ENCODE data around the gene MYMK.

MYMK gene

DNA sequence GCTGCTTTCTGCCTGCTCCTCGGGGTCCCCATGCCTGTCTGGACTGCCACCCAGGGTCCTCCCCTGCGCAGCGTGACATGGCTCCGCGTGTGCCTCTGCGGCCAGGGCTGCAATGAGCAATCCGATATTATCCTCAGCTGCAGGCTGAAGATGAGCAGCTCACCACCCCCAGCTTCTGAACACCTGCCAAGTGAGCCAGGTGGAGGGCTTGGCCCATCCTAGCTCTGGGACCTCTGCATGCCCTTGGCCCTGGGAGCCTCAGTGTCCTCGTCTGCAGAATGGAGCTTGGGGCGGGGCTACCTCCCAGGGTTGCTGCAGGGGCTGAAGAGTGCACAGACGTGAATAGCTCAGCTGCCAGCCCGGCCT is 4.1 kb upstream of the MYMK start:
- peaks cover 28 to 84% (median 77%) of the 10 kb centered on the region in 10 experiments for H3K4me1 ChIP-seq
- H3K9ac ChIP-seq: 0 out of 22 replicates have a peak overlapping the region, but pooled peaks of 1 of the 11 experiments have one; percentile 30
- peaks cover 0 to 63% (median 0%) of the 10 kb centered on the region in 11 experiments; a peak in 9 of 22 replicates for H4K20me1 ChIP-seq
- peak overlapping the region in 9 of 11 experiments; percentile 26 to 99 (median 86); a peak in 16 of 22 replicates for H3K4me2 ChIP-seq
- no peaks in the 10 kb centered on the region for H3K9me3 ChIP-seq (replicated peaks in 1 of 11)
- no peak for TF ChIP-seq Cebpa-rat (IDR thresholded peaks at IDR 0.05)
- no peak overlapping the region for H3K27ac ChIP-seq
- H3K4me3 ChIP-seq: no peak overlapping the region
- H3K36me3 ChIP-seq: no peaks in the 10 kb centered on the region
- H3K27me3 ChIP-seq: peaks cover 0 to 36% (median 0%) of the 10 kb centered on the region in 11 experiments; a peak in 9 of 22 replicates

- no peak overlapping the region for H3K27ac ChIP-seq
- peaks cover 0 to 30% (median 0%) of the 10 kb centered on the region in 11 experiments; a peak in 5 of 22 replicates for H3K27me3 ChIP-seq
- H3K4me3 ChIP-seq: no peak overlapping the region
- H3K36me3 ChIP-seq: no peaks in the 10 kb centered on the region
- no peak for TF ChIP-seq Cebpa-rat (IDR thresholded peaks at IDR 0.05)
- no peaks in the 10 kb centered on the region for H3K9me3 ChIP-seq (replicated peaks in 1 of 11)
- peaks cover 22 to 80% (median 71%) of the 10 kb centered on the region in 10 experiments for H3K4me1 ChIP-seq
- peaks cover 0 to 57% (median 0%) of the 10 kb centered on the region in 11 experiments; a peak in 9 of 22 replicates for H4K20me1 ChIP-seq
- H3K4me2 ChIP-seq: peak overlapping the region in 8 of 11 experiments; percentile 69 to 99 (median 88); a peak in 13 of 22 replicates
- no peak overlapping the region for H3K9ac ChIP-seq
These were observed 3.5 kb upstream of the MYMK start for GRCh38 chr9:133528001-133528875.

- TF ChIP-seq Cebpa-rat (IDR thresholded peaks at IDR 0.05): no peak
- 0 out of 22 replicates have a peak overlapping the region, but pooled peaks of 1 of the 11 experiments have one; percentile 29 for H3K9ac ChIP-seq
- H4K20me1 ChIP-seq: peaks cover 0 to 53% (median 0%) of the 10 kb centered on the region in 11 experiments; a peak in 10 of 22 replicates
- H3K4me2 ChIP-seq: peak overlapping the region in 10 of 11 experiments; percentile 58 to 99 (median 79); a peak in 16 of 22 replicates
- peaks cover 19 to 80% (median 71%) of the 10 kb centered on the region in 10 experiments for H3K4me1 ChIP-seq
- no peaks in the 10 kb centered on the region for H3K36me3 ChIP-seq
- H3K27me3 ChIP-seq: peaks cover 0 to 29% (median 0%) of the 10 kb centered on the region in 11 experiments; a peak in 3 of 22 replicates
- H3K27ac ChIP-seq: no peak overlapping the region
- H3K4me3 ChIP-seq: no peak overlapping the region
- no peaks in the 10 kb centered on the region for H3K9me3 ChIP-seq (replicated peaks in 1 of 11)
These were observed 2.7 kb upstream of the MYMK start for GRCh38 chr9:133527444-133527920.

DNA sequence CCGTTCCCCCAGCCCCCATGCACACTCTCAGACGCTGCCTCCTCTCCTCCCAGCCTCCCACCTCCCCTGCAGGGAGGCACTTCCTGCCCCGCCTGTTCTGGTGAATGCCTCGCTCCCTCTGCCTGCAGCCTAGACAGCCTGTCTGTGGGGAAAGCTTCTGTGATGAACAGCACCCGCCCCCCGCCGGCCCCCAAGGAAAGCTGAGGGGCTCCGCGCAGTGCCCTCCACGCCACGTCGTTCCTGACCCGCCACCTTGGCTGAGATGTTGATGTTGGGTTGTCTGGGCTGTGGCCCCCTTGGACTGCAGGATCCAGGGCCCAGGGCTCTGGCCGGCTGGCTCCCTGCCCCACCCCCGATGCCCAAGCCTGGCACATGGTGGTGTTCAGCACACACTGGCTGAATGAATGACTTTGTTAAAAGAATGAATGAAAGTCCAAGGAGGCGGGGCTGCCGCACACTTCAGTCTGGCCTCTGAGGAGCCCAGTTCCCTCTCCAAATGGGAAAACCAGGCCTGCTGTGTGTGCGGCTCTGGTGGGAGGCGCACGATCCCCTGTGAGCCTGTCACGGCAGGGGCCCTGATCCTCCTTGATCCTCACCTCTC is 2.1 kb upstream of the MYMK start:
- H3K4me3 ChIP-seq: no peak overlapping the region; a peak in 1 of 20 replicates
- no peaks in the 10 kb centered on the region for H3K9me3 ChIP-seq (replicated peaks in 1 of 11)
- no peak for TF ChIP-seq Cebpa-rat (IDR thresholded peaks at IDR 0.05)
- no peak overlapping the region for H3K27ac ChIP-seq
- no peaks in the 10 kb centered on the region for H3K36me3 ChIP-seq
- H3K4me1 ChIP-seq: peaks cover 23 to 80% (median 71%) of the 10 kb centered on the region in 10 experiments
- H3K9ac ChIP-seq: peak overlapping the region in 2 of 11 experiments; percentile 18 to 35; a peak in 2 of 22 replicates
- peaks cover 0 to 28% (median 0%) of the 10 kb centered on the region in 11 experiments; a peak in 3 of 22 replicates for H3K27me3 ChIP-seq
- peak overlapping the region; percentile 45 to 99 (median 79) for H3K4me2 ChIP-seq
- H4K20me1 ChIP-seq: peaks cover 0 to 54% (median 0%) of the 10 kb centered on the region in 11 experiments; a peak in 9 of 22 replicates

- H3K4me2 ChIP-seq: no peak overlapping the region
- H4K20me1 ChIP-seq: peaks cover 0 to 48% (median 0%) of the 10 kb centered on the region in 11 experiments; a peak in 9 of 22 replicates
- no peaks in the 10 kb centered on the region for H3K36me3 ChIP-seq
- H3K9me3 ChIP-seq (replicated peaks in 1 of 11): no peaks in the 10 kb centered on the region
- H3K27me3 ChIP-seq: peaks cover 0 to 20% (median 0%) of the 10 kb centered on the region in 11 experiments; a peak in 2 of 22 replicates
- H3K4me1 ChIP-seq: peaks cover 16 to 72% (median 63%) of the 10 kb centered on the region in 10 experiments
- H3K9ac ChIP-seq: no peak overlapping the region
- H3K4me3 ChIP-seq: no peak overlapping the region
- no peak for TF ChIP-seq Cebpa-rat (IDR thresholded peaks at IDR 0.05)
- no peak overlapping the region for H3K27ac ChIP-seq
These were observed 918 bp upstream of the MYMK start for GRCh38 chr9:133525677-133526076.

- Histone ChIP-seq H3K4me1 (peaks cover 16 to 62% (median 49%) of the 10 kb centered on the region in 10 experiments), H3K27me3 (peaks cover 0 to 9% (median 0%) of the 10 kb centered on the region in 11 experiments; a peak in 2 of 22 replicates)
These were observed 613 bp downstream of the MYMK start for GRCh38 chr9:133524146-133524545.

GRCh38 chr9:133523106-133523505 is 1.7 kb downstream of the MYMK start:
- Histone ChIP-seq H3K27ac (no peak overlapping the region), H3K4me2 (peak overlapping the region in 9 of 11 experiments; percentile 20 to 61 (median 51); a peak in 14 of 22 replicates), H3K27me3 (no peaks in the 10 kb centered on the region), H3K9me3 (replicated peaks in 1 of 11) (no peaks in the 10 kb centered on the region), H4K20me1 (peaks cover 0 to 22% (median 0%) of the 10 kb centered on the region in 11 experiments; a peak in 4 of 22 replicates), H3K9ac (no peak overlapping the region), H3K4me3 (no peak overlapping the region), H3K4me1 (peaks cover 16 to 51% (median 39%) of the 10 kb centered on the region in 10 experiments), H3K36me3 (no peaks in the 10 kb centered on the region)
- no peak for TF ChIP-seq Cebpa-rat (IDR thresholded peaks at IDR 0.05)

More at GRCh38 chr9:133524146-133524545, 613 bp downstream of the MYMK start:
- no peak overlapping the region for H3K9ac ChIP-seq
- H3K27ac ChIP-seq: no peak overlapping the region
- H3K9me3 ChIP-seq (replicated peaks in 1 of 11): no peaks in the 10 kb centered on the region
- H3K4me3 ChIP-seq: no peak overlapping the region
- TF ChIP-seq Cebpa-rat (IDR thresholded peaks at IDR 0.05): no peak
- H3K36me3 ChIP-seq: no peaks in the 10 kb centered on the region
- H4K20me1 ChIP-seq: peaks cover 0 to 33% (median 0%) of the 10 kb centered on the region in 11 experiments; a peak in 8 of 22 replicates
- 0 out of 22 replicates have a peak overlapping the region, but pooled peaks of 1 of the 11 experiments have one; percentile 5 for H3K4me2 ChIP-seq

GRCh38 chr9:133522073-133522910 is 2.5 kb downstream of the MYMK start:
- Histone ChIP-seq H3K27me3 (no peaks in the 10 kb centered on the region), H3K4me2 (peak overlapping the region; percentile 19 to 61 (median 45); a peak in 18 of 22 replicates), H3K4me1 (peaks cover 16 to 43% (median 30%) of the 10 kb centered on the region in 10 experiments)

More at GRCh38 chr9:133522073-133522910, 2.5 kb downstream of the MYMK start:
- Histone ChIP-seq H4K20me1 (peaks cover 0 to 15% (median 0%) of the 10 kb centered on the region in 11 experiments; a peak in 3 of 22 replicates), H3K9ac (0 out of 22 replicates have a peak overlapping the region, but pooled peaks of 2 of the 11 experiments have one; percentile 2 to 20), H3K27ac (no peak overlapping the region), H3K9me3 (replicated peaks in 1 of 11) (no peaks in the 10 kb centered on the region), H3K4me3 (no peak overlapping the region), H3K36me3 (no peaks in the 10 kb centered on the region)
- no peak for TF ChIP-seq Cebpa-rat (IDR thresholded peaks at IDR 0.05)

Measured in BLaER1 treated with 17β-estradiol and CSF1 and Interleukin-3, amounts not matched to agents 10 nM and 100 nM (cell line).